IMR-90 (cell line): Measurements from ENCODE around the gene CNIH1. TPM values are rescaled to one million over a fixed set of nuclear protein-coding genes. Genes with fewer than 3 reads are reported as not detected.

ENCODE experiments used
- ATAC-seq: fragments of 200-7000 bp; cut with Tn5 transposase; 2 replicates; pipeline ENCODE4 v1.9.1; 2020; ENCODE audit warnings: low read depth, mild to moderate bottlenecking, moderate library complexity
- BruUV-seq: library from RNA; stranded (reverse); fragments of 400-500 nt; replicated peaks from 2 replicates; lab custom pipeline; 2021; lab: Mats Ljungman, UMichigan
- CTCF ChIA-PET: fragments of 300-600 bp; formaldehyde crosslinking; extraction: SDS; loops from one replicate; lab custom pipeline; 2021; ENCODE audit warnings: antibody characterized with exemption; lab: Yijun Ruan, JAX
- POLR2A ChIA-PET: fragments of 300-600 bp; sonication (Branson Sonifier 250); formaldehyde crosslinking; loops from one replicate; lab custom pipeline; 2022; ENCODE audit warnings: antibody characterized with exemption; ENCODE audit not compliant: unreplicated experiment; lab: Charles Lee
- DNase-seq: peaks from one replicate; pipeline ENCODE4 v3.0.0; 2013
- H2AFZ ChIP-seq: replicated peaks from 2 replicates; pipeline ENCODE3; 2013; ENCODE audit warnings: low read length, mild to moderate bottlenecking; ENCODE audit not compliant: poor library complexity
- H2AK5ac ChIP-seq: 2 replicates; pipeline ENCODE4 v1.6.1; 2013; ENCODE audit warnings: low read depth, low read length, inconsistent platforms
- H2AK9ac ChIP-seq: replicated peaks from 2 replicates; pipeline ENCODE3; 2013; ENCODE audit warnings: mild to moderate bottlenecking, low read depth, low read length, moderate library complexity; ENCODE audit not compliant: poor library complexity
- H2BK120ac ChIP-seq: 2 replicates; pipeline ENCODE4 v1.6.1; 2013; ENCODE audit warnings: low read depth, low read length, inconsistent platforms
- H2BK15ac ChIP-seq: 3 replicates; pipeline ENCODE4 v1.6.1; 2013; ENCODE audit warnings: low read depth, low read length, inconsistent platforms
- H2BK20ac ChIP-seq: 2 replicates; pipeline ENCODE4 v1.6.1; 2013; ENCODE audit warnings: low read depth, mild to moderate bottlenecking, inconsistent platforms, low read length, moderate library complexity
- H2BK5ac ChIP-seq: 2 replicates; pipeline ENCODE4 v1.6.1; 2013; ENCODE audit warnings: mild to moderate bottlenecking, low read depth, low read length, inconsistent platforms; ENCODE audit not compliant: poor library complexity, severe bottlenecking
- H3K14ac ChIP-seq: replicated peaks from 2 replicates; pipeline ENCODE4 v1.6.1; 2013; ENCODE audit warnings: low read depth, low read length, inconsistent platforms
- H3K18ac ChIP-seq: 2 replicates; pipeline ENCODE4 v1.6.1; 2013; ENCODE audit warnings: low read depth, low read length, control low read depth
- H3K23ac ChIP-seq: 2 replicates; pipeline ENCODE4 v1.6.1; 2013; ENCODE audit warnings: low read depth, low read length, inconsistent platforms
- H3K27ac ChIP-seq: 2 replicates; pipeline ENCODE4 v1.5.1; 2013; ENCODE audit warnings: mild to moderate bottlenecking, control low read depth, low read length; ENCODE audit not compliant: insufficient read depth
- H3K27me3 ChIP-seq: 2 replicates; pipeline ENCODE4 v1.6.1; 2013; ENCODE audit warnings: low read length; ENCODE audit not compliant: control insufficient read depth, insufficient read depth
- H3K36me3 ChIP-seq: 2 replicates; pipeline ENCODE4 v1.6.1; 2013; ENCODE audit warnings: low read length, mixed read lengths; ENCODE audit not compliant: control insufficient read depth, insufficient read depth
- H3K4ac ChIP-seq: 2 replicates; pipeline ENCODE4 v1.6.1; 2013; ENCODE audit warnings: low read depth, low read length, inconsistent platforms
- H3K4me1 ChIP-seq: 2 replicates; pipeline ENCODE4 v1.6.1; 2013; ENCODE audit warnings: low read length, mixed read lengths; ENCODE audit not compliant: control insufficient read depth, insufficient read depth
- H3K4me2 ChIP-seq: 2 replicates; pipeline ENCODE4 v1.6.1; 2013; ENCODE audit warnings: low read depth, mild to moderate bottlenecking, control low read depth, low read length, moderate library complexity
- H3K4me3 ChIP-seq: 2 replicates; pipeline ENCODE4 v1.5.1; 2013; ENCODE audit warnings: low read depth, mild to moderate bottlenecking, control low read depth, low read length, moderate library complexity; ENCODE audit not compliant: insufficient read depth
- H3K56ac ChIP-seq: 2 replicates; pipeline ENCODE4 v1.6.1; 2013; ENCODE audit warnings: low read length, inconsistent platforms; ENCODE audit not compliant: insufficient read depth; ENCODE audit errors: extremely low read depth
- H3K79me1 ChIP-seq, 2 experiments: 2 replicates each; pipeline ENCODE4 v1.6.1; 2013; ENCODE audit warnings: low read length in 2 of 2, inconsistent platforms in 1 of 2, low read depth in 1 of 2
- H3K9ac ChIP-seq: 2 replicates; pipeline ENCODE4 v1.6.1; 2013; ENCODE audit warnings: low read depth, low read length, control low read depth
- H3K9me1 ChIP-seq: 2 replicates; pipeline ENCODE4 v1.6.1; 2013; ENCODE audit warnings: low read length, inconsistent platforms; ENCODE audit not compliant: insufficient read depth
- H3K9me3 ChIP-seq: 2 replicates; pipeline ENCODE4 v1.6.1; 2013; ENCODE audit warnings: low read length; ENCODE audit not compliant: control insufficient read depth, insufficient read depth
- H4K20me1 ChIP-seq: 2 replicates; pipeline ENCODE4 v1.6.1; 2013; ENCODE audit warnings: low read length, inconsistent platforms; ENCODE audit not compliant: insufficient read depth
- H4K5ac ChIP-seq: 2 replicates; pipeline ENCODE4 v1.6.1; 2013; ENCODE audit warnings: mild to moderate bottlenecking, low read depth, low read length, control low read depth
- H4K8ac ChIP-seq, 2 experiments: 2 replicates each; pipeline ENCODE4 v1.6.1; 2013; ENCODE audit warnings: low read depth in 2 of 2, low read length in 2 of 2, control low read depth in 1 of 2, inconsistent platforms in 1 of 2
- H4K91ac ChIP-seq: 2 replicates; pipeline ENCODE4 v1.6.1; 2013; ENCODE audit warnings: low read depth, low read length, inconsistent platforms; ENCODE audit not compliant: insufficient read depth
- BHLHE40 ChIP-seq: fragments of 150-350 bp; IDR thresholded peaks from 2 replicates; pipeline ENCODE4 v1.6.1; 2016; ENCODE audit warnings: mild to moderate bottlenecking, low read depth, low read length
- MAFK ChIP-seq: IDR thresholded peaks from 2 replicates; pipeline ENCODE4 v1.6.1; 2012; ENCODE audit warnings: low read depth, low read length, improper control_type of control experiment
- RAD21 ChIP-seq: IDR thresholded peaks from 2 replicates; pipeline ENCODE4 v1.6.1; 2012; ENCODE audit warnings: low read length, improper control_type of control experiment
- USF2 ChIP-seq: fragments of 150-350 bp; IDR thresholded peaks from 2 replicates; pipeline ENCODE4 v1.6.1; 2017; ENCODE audit warnings: mild to moderate bottlenecking, antibody characterized with exemption, low read length, low read depth
- WGBS, 2 experiments: methylation state at CpG; one replicate each; pipeline versions ENCODE4 v1.1.5 to v1.1.7; 2013; ENCODE audit warnings: missing lambda C conversion rate in 2 of 2; ENCODE audit not compliant: insufficient read length in 1 of 2; ENCODE audit errors: extremely low coverage in 2 of 2; 5-methylcytosine and 5-hydroxymethylcytosine counted together
- dilution Hi-C: fragments of 300-500 bp; cut with HindIII; formaldehyde crosslinking; loops from one replicate; pipeline ENCODE4 v1.14.3; 2018; ENCODE audit warnings: low sequenced_read_pairs; ENCODE audit not compliant: unreplicated experiment
- in situ Hi-C: fragments of 300-500 bp; cut with MboI; formaldehyde crosslinking; loops from 3 replicates; pipeline ENCODE4 v1.14.3; 2019; ENCODE audit warnings: low sequenced_read_pairs, inconsistent platforms, mixed read lengths
- intact Hi-C: fragments of 100-400 bp; cut with micrococcal nuclease; formaldehyde crosslinking; loops from 2 replicates; pipeline ENCODE4 v1.10.0; 2022
- polyA plus RNA-seq, 3 experiments: library from polyadenylated mRNA; depleted of rRNA; stranded (reverse); fragments of >200 nt; gene quantifications; 2 replicates each; pipeline ENCODE4 v1.2.3, GENCODE V29; 2012; ENCODE audit warnings: low replicate concordance in 1 of 3
- total RNA-seq: library from RNA; depleted of rRNA; stranded (reverse); fragments of >200 nt; gene quantifications from 2 replicates; pipeline ENCODE4 v1.2.3, GENCODE V29; 2012

The CNIH1 gene
- total and polyA plus RNA-seq, 2 of the 4 experiments (the other 2 are of a cell fraction): 244 to 284 TPM

- Histone ChIP-seq H2AK9ac (no peak overlapping the region), H3K27me3 (no peaks in the 10 kb centered on the region), H4K5ac (peak overlapping the region; percentile 88; the same call in 1 of the 2 replicates), H2AFZ (no peak overlapping the region), H3K18ac (peak overlapping the region; percentile 68; the same call in 1 of the 2 replicates), H2BK5ac (peak overlapping the region; percentile 79), H4K8ac (peak overlapping the region; percentile 94 to 96), H3K4ac (peak overlapping the region; percentile 93; the same call in 1 of the 2 replicates), H2BK120ac (peak overlapping the region; percentile 49; the same call in 1 of the 2 replicates), H3K4me3 (peak overlapping the region; percentile 89), H3K14ac (peak overlapping the region; percentile 97), H3K56ac (peak overlapping the region; percentile 95), H3K27ac (peak overlapping the region; percentile 91; the same call in 1 of the 2 replicates), H3K9me3 (no peaks in the 10 kb centered on the region), H3K9ac (peak overlapping the region; percentile 86), H3K4me1 (peaks cover 5% of the 10 kb centered on the region; the same call in 1 of the 2 replicates), H2BK20ac (no peak overlapping the region), H3K9me1 (0 out of 2 replicates have a peak, but pooled peaks cover 4% of the 10 kb centered on the region), H4K91ac (peak overlapping the region; percentile 75), H3K4me2 (peak overlapping the region; percentile 98), H2AK5ac (no peak overlapping the region), H3K36me3 (peaks cover 5% of the 10 kb centered on the region), H2BK15ac (no peak overlapping the region), H4K20me1 (peaks cover 21% of the 10 kb centered on the region; the same call in 1 of the 2 replicates), H3K79me1 (peaks cover 11 to 33% of the 10 kb centered on the region in 2 experiments), H3K23ac (peak overlapping the region; percentile 90; the same call in 1 of the 2 replicates)
- 20% methylated on average over 1 of the region's 4 CpGs; no CpG with 5 or more reads in 1 of the 2 experiments for WGBS, 2 experiments
- CTCF ChIA-PET: interaction anchor here (1.0 kb wide), 1 partner anchor 22 kb away, joined by 3 read pairs; the partner anchor contains the start of gene CGRRF1
- POLR2A ChIA-PET: interaction anchor here (0.7 kb wide), 1 partner anchor 22 kb away, joined by 3 read pairs; the partner anchor contains the start of gene CGRRF1
- peak; percentile 53 for DNase-seq
- intact Hi-C loops: no loop called here
- ATAC-seq: peak; percentile 42
- BruUV-seq: TSS peak; percentile 41
- in situ Hi-C loops: no loop called here
- dilution Hi-C loops: no loop called here
- TF ChIP-seq BHLHE40 (no peak), USF2 (no peak), MAFK (no peak), RAD21 (no peak)
Measured at GRCh38 chr14:54487771-54488170, 46.6 kb upstream of the CNIH1 start.
